A549 (cell line): ENCODE results near the gene MAML2. TPM values are rescaled to one million over a fixed set of nuclear protein-coding genes. Genes with fewer than 3 reads are reported as not detected.

Experiments
- ATAC-seq, 2 experiments: fragments of 200-7000 bp in 1 of 2; fragments of >200 bp in 1 of 2; cut with Nextera tagmentation in 1 of 2; cut with Tn5 transposase in 1 of 2; 3 replicates each; pipeline versions ENCODE4 v1.8.0 to v1.9.1; 2018 to 2020; ENCODE audit warnings: mild to moderate bottlenecking in 1 of 2, moderate library complexity in 1 of 2
- CTCF ChIA-PET: fragments of 300-600 bp; sonication (Branson Sonifier 250); formaldehyde crosslinking; extraction: SDS; loops from one replicate; lab custom pipeline; 2021; ENCODE audit warnings: antibody characterized with exemption, inconsistent platforms; lab: Yijun Ruan, JAX
- POLR2A ChIA-PET: fragments of 350-600 bp; formaldehyde crosslinking; extraction: SDS; loops from one replicate; lab custom pipeline; 2021; ENCODE audit warnings: antibody characterized with exemption, inconsistent platforms; lab: Yijun Ruan, JAX
- DNase-seq, 2 experiments: peaks; one replicate each; pipeline versions ENCODE4 v3.0.0 to v3.0.0-alpha.2; 2011 to 2016; ENCODE audit warnings: low read depth in 1 of 2, low spot score in 1 of 2
- FAIRE-seq: peaks from 2 replicates; lab custom pipeline; 2011; peaks lifted over from hg19 to GRCh38; lab: Jason Lieb, UNC
- H3K27ac ChIP-seq, 2 experiments: fragments of >200 bp; sonication (Bioruptor Twin); formaldehyde crosslinking; 3 replicates each; pipeline ENCODE4 v1.5.1; 2016 to 2017
- H3K4me1 ChIP-seq: fragments of >200 bp; sonication (Bioruptor Twin); formaldehyde crosslinking; 3 replicates; pipeline ENCODE4 v1.6.1; 2016
- H3K4me2 ChIP-seq: fragments of >200 bp; sonication (Bioruptor Twin); formaldehyde crosslinking; 3 replicates; pipeline ENCODE4 v1.6.1; 2016
- H3K4me3 ChIP-seq: fragments of >200 bp; sonication (Bioruptor Twin); formaldehyde crosslinking; 3 replicates; pipeline ENCODE4 v1.5.1; 2016
- H3K9me3 ChIP-seq: fragments of >200 bp; sonication (Bioruptor Twin); formaldehyde crosslinking; 3 replicates; pipeline ENCODE4 v1.6.1; 2016
- CBX8 ChIP-seq: fragments of 200-600 bp; sonication (generic); IDR thresholded peaks from 2 replicates; pipeline ENCODE4 v1.6.1; 2016
- CHD4 ChIP-seq: fragments of 200-600 bp; sonication (generic); IDR thresholded peaks from 2 replicates; pipeline ENCODE4 v1.6.1; 2016; ENCODE audit warnings: antibody characterized with exemption, mild to moderate bottlenecking, borderline replicate concordance
- CTCF ChIP-seq: fragments of >200 bp; sonication (Bioruptor Twin); formaldehyde crosslinking; IDR thresholded peaks from 3 replicates; pipeline ENCODE4 v1.5.1; 2016
- FOXS1 ChIP-seq: fragments of 250-450 bp; sonication (Bioruptor Pico); IDR thresholded peaks from 2 replicates; pipeline ENCODE4 v1.5.0; 2020; ENCODE audit warnings: mild to moderate bottlenecking, moderate library complexity
- HOXB5 ChIP-seq: fragments of 250-450 bp; sonication (Bioruptor Pico); IDR thresholded peaks from 2 replicates; pipeline ENCODE4 v1.5.0; 2020; ENCODE audit warnings: mild to moderate bottlenecking, moderate library complexity
- NFE2L2 ChIP-seq: fragments of 150-350 bp; conservative IDR thresholded peaks from 2 replicates; pipeline ENCODE4 v1.6.1; 2014; ENCODE audit warnings: low read length
- PHF8 ChIP-seq: fragments of 200-600 bp; sonication (generic); IDR thresholded peaks from 2 replicates; pipeline ENCODE4 v1.6.1; 2016; ENCODE audit warnings: low read depth, mild to moderate bottlenecking, antibody characterized with exemption, moderate library complexity, borderline replicate concordance
- RARB ChIP-seq: fragments of 250-450 bp; sonication (Bioruptor Pico); IDR thresholded peaks from 2 replicates; pipeline ENCODE4 v1.8.0; 2021; ENCODE audit warnings: mild to moderate bottlenecking, moderate library complexity
- RCOR1 ChIP-seq: fragments of 150-350 bp; IDR thresholded peaks from 2 replicates; pipeline ENCODE4 v1.6.1; 2014; ENCODE audit warnings: antibody characterized with exemption, low read length, low read depth
- USF2 ChIP-seq: fragments of 450-650 bp; IDR thresholded peaks from 2 replicates; pipeline ENCODE4 v1.6.1; 2014; ENCODE audit warnings: antibody characterized with exemption
- ZC3H11A ChIP-seq: fragments of 450-650 bp; IDR thresholded peaks from 2 replicates; pipeline ENCODE4 v1.6.1; 2014; ENCODE audit warnings: antibody characterized with exemption, mild to moderate bottlenecking
- ZNF302 ChIP-seq: fragments of 250-450 bp; sonication (Bioruptor Pico); IDR thresholded peaks from 2 replicates; pipeline ENCODE4 v1.9.0; 2021; ENCODE audit warnings: inconsistent platforms, mild to moderate bottlenecking, moderate library complexity
- WGBS: methylation state at CpG from one replicate; pipeline ENCODE4 v1.1.6; 2017; ENCODE audit errors: missing lambda C conversion rate; 5-methylcytosine and 5-hydroxymethylcytosine counted together
- polyA plus RNA-seq, 4 experiments: library from polyadenylated mRNA; depleted of rRNA in 3 of 4; stranded (reverse); fragments of >200 nt; fragmentation: RNase III in 1 of 4; extraction: RNeasy Plus Mini Kit Qiagen cat#74134 plus additional on column Dnase treatment in 1 of 4; gene quantifications; 2 replicates in 3 of 4; 3 replicates in 1 of 4; pipeline ENCODE4 v1.2.3, GENCODE V29; 2011 to 2017
- small RNA-seq, 6 experiments: library from RNA; depleted of rRNA; stranded (forward); fragments of <200 nt; gene quantifications; one replicate each; pipeline ENCODE3, GENCODE V24; 2012
- TF ChIP-seq, protein P1 (sequence below): fragments of 250-450 bp; sonication (Bioruptor Pico); IDR thresholded peaks from 2 replicates; pipeline ENCODE4 v1.5.0; 2020; ENCODE audit warnings: low read depth, mild to moderate bottlenecking, moderate library complexity
- TF ChIP-seq, protein P2 (sequence below): IDR thresholded peaks from 2 replicates; pipeline ENCODE4 v1.6.1; 2012
- TF ChIP-seq, protein P3 (sequence below): fragments of 200-600 bp; sonication (generic); IDR thresholded peaks from 2 replicates; pipeline ENCODE4 v1.6.1; 2016; ENCODE audit warnings: antibody characterized with exemption, mild to moderate bottlenecking, moderate library complexity

The MAML2 gene
- polyA plus RNA-seq, 2 of the 4 experiments (the other 2 are of a cell fraction) = 1.5 to 2.5 TPM

DNA sequence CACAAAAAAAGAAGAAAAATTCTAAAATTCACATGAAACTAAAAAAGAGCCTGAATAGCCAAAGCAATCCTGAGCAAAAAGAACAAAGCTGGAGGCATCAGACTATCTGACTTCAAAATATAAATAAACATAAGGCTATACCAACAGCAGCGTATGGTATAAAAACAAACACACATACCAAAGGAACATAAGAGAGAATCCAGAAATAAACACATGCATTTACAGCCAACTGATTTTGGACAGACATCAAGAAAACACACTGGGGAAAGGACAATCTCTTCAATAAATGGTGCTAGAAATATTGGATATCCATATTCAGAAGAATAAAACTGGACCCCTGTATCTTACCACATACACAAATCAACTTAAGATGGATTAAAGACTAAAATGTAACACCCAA, 416.3 kb downstream of the MAML2 start:
- ATAC-seq = no peak
- peak overlapping the region; percentile 10; the same call in 1 of the 3 replicates for H3K4me2 ChIP-seq
- no peak for DNase-seq
- H3K4me3 ChIP-seq = no peak overlapping the region
- FAIRE-seq = no peak
- TF ChIP-seq HOXB5 (CRISPR knock-in tag) (no peak), FOXS1 (CRISPR knock-in tag) (no peak), CTCF (no peak), CHD4 (no peak), NFE2L2 (no peak), CBX8 (no peak), RARB (CRISPR knock-in tag) (no peak), USF2 (no peak), ZC3H11A (no peak), ZNF302 (CRISPR knock-in tag) (no peak), RCOR1 (no peak), PHF8 (no peak)
- TF ChIP-seq, protein P1, sequence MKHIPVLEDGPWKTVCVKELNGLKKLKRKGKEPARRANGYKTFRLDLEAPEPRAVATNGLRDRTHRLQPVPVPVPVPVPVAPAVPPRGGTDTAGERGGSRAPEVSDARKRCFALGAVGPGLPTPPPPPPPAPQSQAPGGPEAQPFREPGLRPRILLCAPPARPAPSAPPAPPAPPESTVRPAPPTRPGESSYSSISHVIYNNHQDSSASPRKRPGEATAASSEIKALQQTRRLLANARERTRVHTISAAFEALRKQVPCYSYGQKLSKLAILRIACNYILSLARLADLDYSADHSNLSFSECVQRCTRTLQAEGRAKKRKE = no peak
- TF ChIP-seq, protein P2, sequence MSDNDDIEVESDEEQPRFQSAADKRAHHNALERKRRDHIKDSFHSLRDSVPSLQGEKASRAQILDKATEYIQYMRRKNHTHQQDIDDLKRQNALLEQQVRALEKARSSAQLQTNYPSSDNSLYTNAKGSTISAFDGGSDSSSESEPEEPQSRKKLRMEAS = no peak
- TF ChIP-seq, protein P3, sequence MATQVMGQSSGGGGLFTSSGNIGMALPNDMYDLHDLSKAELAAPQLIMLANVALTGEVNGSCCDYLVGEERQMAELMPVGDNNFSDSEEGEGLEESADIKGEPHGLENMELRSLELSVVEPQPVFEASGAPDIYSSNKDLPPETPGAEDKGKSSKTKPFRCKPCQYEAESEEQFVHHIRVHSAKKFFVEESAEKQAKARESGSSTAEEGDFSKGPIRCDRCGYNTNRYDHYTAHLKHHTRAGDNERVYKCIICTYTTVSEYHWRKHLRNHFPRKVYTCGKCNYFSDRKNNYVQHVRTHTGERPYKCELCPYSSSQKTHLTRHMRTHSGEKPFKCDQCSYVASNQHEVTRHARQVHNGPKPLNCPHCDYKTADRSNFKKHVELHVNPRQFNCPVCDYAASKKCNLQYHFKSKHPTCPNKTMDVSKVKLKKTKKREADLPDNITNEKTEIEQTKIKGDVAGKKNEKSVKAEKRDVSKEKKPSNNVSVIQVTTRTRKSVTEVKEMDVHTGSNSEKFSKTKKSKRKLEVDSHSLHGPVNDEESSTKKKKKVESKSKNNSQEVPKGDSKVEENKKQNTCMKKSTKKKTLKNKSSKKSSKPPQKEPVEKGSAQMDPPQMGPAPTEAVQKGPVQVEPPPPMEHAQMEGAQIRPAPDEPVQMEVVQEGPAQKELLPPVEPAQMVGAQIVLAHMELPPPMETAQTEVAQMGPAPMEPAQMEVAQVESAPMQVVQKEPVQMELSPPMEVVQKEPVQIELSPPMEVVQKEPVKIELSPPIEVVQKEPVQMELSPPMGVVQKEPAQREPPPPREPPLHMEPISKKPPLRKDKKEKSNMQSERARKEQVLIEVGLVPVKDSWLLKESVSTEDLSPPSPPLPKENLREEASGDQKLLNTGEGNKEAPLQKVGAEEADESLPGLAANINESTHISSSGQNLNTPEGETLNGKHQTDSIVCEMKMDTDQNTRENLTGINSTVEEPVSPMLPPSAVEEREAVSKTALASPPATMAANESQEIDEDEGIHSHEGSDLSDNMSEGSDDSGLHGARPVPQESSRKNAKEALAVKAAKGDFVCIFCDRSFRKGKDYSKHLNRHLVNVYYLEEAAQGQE = no peak
- TF ChIP-seq, all 56 proteins: peak for 0
- 71% methylated on average over 1 of the region's 1 CpG for WGBS
- Histone ChIP-seq H3K27ac (no peak overlapping the region), H3K4me1 (peaks cover 22% of the 10 kb centered on the region; the same call in 2 of the 3 replicates), H3K9me3 (peaks cover 4% of the 10 kb centered on the region; the same call in 2 of the 3 replicates)
- POLR2A ChIA-PET = no interaction called here
- CTCF ChIA-PET = no interaction called here

Small RNAs within 50 kb of the gene (small RNA-seq; reads per million reads assigned to genes)
- 0 reads per million in 6 experiments for gene MIR1260B

Other genes starting within 250 kb of the MAML2 start
- gene CCDC82, start 46.7 kb upstream of the MAML2 start, polyA plus RNA-seq (2011; rRNA removed) = 13.1 and 27.6 TPM in 2 replicates
- gene CCDC82, start 46.7 kb upstream of the MAML2 start, polyA plus RNA-seq (2017; fragmentation: RNase III; extraction: RNeasy Plus Mini Kit Qiagen cat#74134 plus additional on column Dnase treatment) = 17.6 to 18.2 TPM (median 18.1 TPM) in 3 replicates
- 7.1 and 9.7 TPM in 2 replicates for gene JRKL, start 46.8 kb upstream of the MAML2 start, polyA plus RNA-seq (2011; rRNA removed)
- gene JRKL, start 46.8 kb upstream of the MAML2 start, polyA plus RNA-seq (2017; fragmentation: RNase III; extraction: RNeasy Plus Mini Kit Qiagen cat#74134 plus additional on column Dnase treatment) = 9.7 to 10.6 TPM (median 10.4 TPM) in 3 replicates